K562 (cell line): ENCODE results near the gene EML3. TPM values are rescaled to one million over a fixed set of nuclear protein-coding genes. Genes with fewer than 3 reads are reported as not detected.

Experiments used
- ADNP ChIP-seq: fragments of 200-800 bp; sonication (Bioruptor generic); IDR thresholded peaks from 2 replicates; pipeline ENCODE4 v1.6.1; 2016; ENCODE audit warnings: missing genetic modification characterization, missing compliant biosample characterization
- BRF1 ChIP-seq: IDR thresholded peaks from 3 replicates; pipeline ENCODE4 v1.6.1; 2011; ENCODE audit warnings: borderline replicate concordance, mild to moderate bottlenecking; ENCODE audit not compliant: insufficient read length; ENCODE audit errors: extremely low read depth
- CXXC5 ChIP-seq: fragments of 250-450 bp; sonication (Bioruptor Pico); IDR thresholded peaks from 2 replicates; pipeline ENCODE4 v1.8.0; 2022; ENCODE audit warnings: inconsistent platforms, mild to moderate bottlenecking, moderate library complexity
- EP300 ChIP-seq: IDR thresholded peaks from 2 replicates; pipeline ENCODE4 v1.6.1; 2012; ENCODE audit warnings: low read length, improper control_type of control experiment
- EZH2 ChIP-seq: IDR thresholded peaks from 2 replicates; pipeline ENCODE4 v1.6.1; 2012; ENCODE audit warnings: low read depth, mild to moderate bottlenecking, inconsistent platforms, low read length, borderline replicate concordance
- FOXK1 ChIP-seq: sonication (generic); formaldehyde crosslinking; IDR thresholded peaks from 2 replicates; pipeline ENCODE4 v1.8.0; 2022; ENCODE audit warnings: missing genetic modification reagents, mild to moderate bottlenecking, borderline replicate concordance
- HBP1 ChIP-seq: fragments of 450-650 bp; formaldehyde crosslinking; IDR thresholded peaks from 2 replicates; pipeline ENCODE4 v1.4.0; 2022; ENCODE audit warnings: missing genetic modification characterization
- KLF13 ChIP-seq: fragments of 450-650 bp; IDR thresholded peaks from 2 replicates; pipeline ENCODE4 v1.6.1; 2016; ENCODE audit warnings: missing genetic modification characterization, low read depth, mild to moderate bottlenecking, missing compliant biosample characterization, moderate library complexity, borderline replicate concordance
- MCM5 ChIP-seq: fragments of 450-650 bp; IDR thresholded peaks from 2 replicates; pipeline ENCODE4 v1.6.1; 2016; ENCODE audit warnings: low read depth
- MLX ChIP-seq, 2 experiments: fragments of 450-650 bp in 1 of 2; sonication (generic) in 1 of 2; formaldehyde crosslinking; conservative IDR thresholded peaks; 2 replicates each; pipeline versions ENCODE4 v1.4.0 to v1.8.1; 2020 to 2022; ENCODE audit warnings: mild to moderate bottlenecking in 1 of 2, missing genetic modification reagents in 1 of 2
- MTA2 ChIP-seq: fragments of 450-650 bp; IDR thresholded peaks from 2 replicates; pipeline ENCODE4 v1.6.1; 2016; ENCODE audit warnings: low read depth
- NCOR1 ChIP-seq: fragments of 450-650 bp; IDR thresholded peaks from 2 replicates; pipeline ENCODE4 v1.6.1; 2016; ENCODE audit warnings: mild to moderate bottlenecking, moderate library complexity
- NONO ChIP-seq, 2 experiments: fragments of 200-400 bp in 1 of 2; fragments of 450-650 bp in 1 of 2; formaldehyde crosslinking in 1 of 2; IDR thresholded peaks; 2 replicates each; pipeline ENCODE4 v1.6.1; 2017; ENCODE audit warnings: low read depth in 2 of 2, mild to moderate bottlenecking in 2 of 2, moderate library complexity in 2 of 2, low read length in 1 of 2
- NRF1 ChIP-seq, 2 experiments: fragments of 450-650 bp; IDR thresholded peaks in 1 of 2; conservative IDR thresholded peaks in 1 of 2; 2 replicates each; pipeline ENCODE4 v1.6.1; 2014; ENCODE audit warnings: mild to moderate bottlenecking in 2 of 2
- RBM14 ChIP-seq: fragments of 200-400 bp; formaldehyde crosslinking; IDR thresholded peaks from 2 replicates; pipeline ENCODE4 v1.6.1; 2018; ENCODE audit warnings: low read depth, mild to moderate bottlenecking, low read length, moderate library complexity, borderline replicate concordance; ENCODE audit not compliant: insufficient read depth
- SIN3B ChIP-seq: fragments of 450-650 bp; IDR thresholded peaks from 2 replicates; pipeline ENCODE4 v1.6.1; 2017; ENCODE audit warnings: low read depth, mild to moderate bottlenecking, moderate library complexity
- SLC30A9 ChIP-seq: fragments of 250-450 bp; sonication (Bioruptor Pico); IDR thresholded peaks from 2 replicates; pipeline ENCODE4 v1.8.0; 2022; ENCODE audit warnings: mild to moderate bottlenecking, moderate library complexity
- SMAD1 ChIP-seq: fragments of 150-350 bp; IDR thresholded peaks from 2 replicates; pipeline ENCODE4 v1.6.1; 2014; ENCODE audit warnings: low read length, low read depth; ENCODE audit not compliant: partially characterized antibody
- SP1 ChIP-seq: sonication (generic); formaldehyde crosslinking; IDR thresholded peaks from 2 replicates; pipeline ENCODE4 v1.8.1; 2022; ENCODE audit warnings: mild to moderate bottlenecking, missing genetic modification reagents
- SRF ChIP-seq, 2 experiments: fragments of 250-450, 450-650 bp in 1 of 2; sonication (Bioruptor Pico) in 1 of 2; sonication (generic) in 1 of 2; formaldehyde crosslinking; IDR thresholded peaks; 2 replicates each; pipeline versions ENCODE4 v1.5.0 to v1.5.1; 2020 to 2022; ENCODE audit warnings: mild to moderate bottlenecking in 1 of 2, missing genetic modification reagents in 1 of 2
- SRSF7 ChIP-seq: fragments of 200-400 bp; formaldehyde crosslinking; optimal IDR thresholded peaks from 2 replicates; pipeline ENCODE3; 2017; ENCODE audit warnings: mild to moderate bottlenecking, low read depth, low read length
- ZFP1 ChIP-seq: fragments of 450-650 bp; formaldehyde crosslinking; IDR thresholded peaks from 2 replicates; pipeline ENCODE4 v1.4.0; 2020; ENCODE audit warnings: mild to moderate bottlenecking, mixed read lengths
- ZKSCAN3 ChIP-seq: fragments of 250-450 bp; sonication (Bioruptor Pico); IDR thresholded peaks from 2 replicates; pipeline ENCODE4 v1.4.0; 2020
- ZNF124 ChIP-seq: sonication (generic); formaldehyde crosslinking; IDR thresholded peaks from 2 replicates; pipeline ENCODE4 v1.8.1; 2022; ENCODE audit warnings: missing genetic modification reagents
- ZNF134 ChIP-seq: fragments of 250-450 bp; sonication (Bioruptor Pico); conservative IDR thresholded peaks from 2 replicates; pipeline ENCODE4 v1.4.0; 2020
- ZNF740 ChIP-seq, 3 experiments: fragments of 200-800 bp in 1 of 3; sonication (Bioruptor generic) in 1 of 3; sonication (generic) in 1 of 3; formaldehyde crosslinking in 1 of 3; IDR thresholded peaks; 2 replicates each; pipeline versions ENCODE4 v1.6.1 to v1.8.0; 2016 to 2022; ENCODE audit warnings: mild to moderate bottlenecking in 2 of 3, missing compliant biosample characterization in 2 of 3, missing genetic modification characterization in 2 of 3, missing genetic modification reagents in 1 of 3
- polyA plus RNA-seq, 8 experiments: library from polyadenylated mRNA; depleted of rRNA in 4 of 8; stranded (reverse) in 5 of 8; unstranded in 3 of 8; fragments of >200 nt; fragmentation: Nextera tagmentation in 2 of 8; fragmentation: Illumina TruSeq in 1 of 8; extraction: Ambion mirVana in 2 of 8; extraction: Trizol in 1 of 8; gene quantifications; 2 replicates each; pipeline versions ENCODE4 v1.2.1 to v1.2.3, GENCODE V29; 2011 to 2014; ENCODE audit warnings: inconsistent platforms in 1 of 8, missing spikeins in 1 of 8
- total RNA-seq, 7 experiments: library from RNA; depleted of rRNA in 6 of 7; stranded (reverse); fragments of >200 nt in 6 of 7; fragmentation: Illumina TruSeq in 2 of 7; extraction: Trizol in 2 of 7; gene quantifications; 2 replicates each; pipeline versions ENCODE4 v1.2.1 to v1.2.3, GENCODE V29; 2011 to 2021; ENCODE audit warnings: low replicate concordance in 1 of 7

Gene EML3
- total and polyA plus RNA-seq, 9 of the 15 experiments (the other 6 are each of a cell fraction or from before 2014, with no cell fraction given) = 0.32 to 90.5 (median 26.4) TPM

- TF ChIP-seq RBM14 (no peak), ZKSCAN3 (no peak), EP300 (peak; percentile 47), KLF13 (tag) (no peak), ZNF124 (CRISPR knock-in tag) (no peak), ZFP1 (CRISPR knock-in tag) (no peak), HBP1 (no peak), SRF (CRISPR knock-in tag; IDR thresholded peaks at IDR 0.05) (peak in 1 of 2 experiments; percentile 70; a peak in 2 of 4 replicates), SMAD1 (no peak), MCM5 (no peak), MLX (CRISPR knock-in tag; conservative IDR thresholded peaks at IDR 0.05) (no peak), CXXC5 (CRISPR knock-in tag) (no peak), FOXK1 (CRISPR knock-in tag) (no peak), ZNF740 (CRISPR knock-in tag; IDR thresholded peaks at IDR 0.05) (peak; percentile 97), ZNF740 (tag; IDR thresholded peaks at IDR 0.05) (peak in 1 of 2 experiments; percentile 87; a peak in 2 of 4 replicates), SLC30A9 (CRISPR knock-in tag) (no peak), EZH2 (no peak), NONO (IDR thresholded peaks at IDR 0.05; ENCODE audit: low read depth in 2 of 2, low read length in 1 of 2) (peak in 1 of 2 experiments; percentile 50; a peak in 1 of 4 replicates), SRSF7 (no peak), SP1 (peak; percentile 29; the same call in 1 of the 2 replicates), ZNF134 (CRISPR knock-in tag) (no peak), NCOR1 (no peak), ADNP (no peak), NRF1 (conservative IDR thresholded peaks at IDR 0.05 in 1 of 2, IDR thresholded peaks at IDR 0.05 in 1 of 2) (no peak; a peak in 1 of 4 replicates), MTA2 (no peak), SIN3B (no peak), BRF1 (no peak)
These were observed 51.9 kb downstream of the EML3 start (continued) for GRCh38 chr11:62560566-62561103.
